ENCODE results near the gene TNPO1.
A peak's percentile ranks its signal among the peaks of the same experiment; 100 is the strongest.

TNPO1 gene

DNA sequence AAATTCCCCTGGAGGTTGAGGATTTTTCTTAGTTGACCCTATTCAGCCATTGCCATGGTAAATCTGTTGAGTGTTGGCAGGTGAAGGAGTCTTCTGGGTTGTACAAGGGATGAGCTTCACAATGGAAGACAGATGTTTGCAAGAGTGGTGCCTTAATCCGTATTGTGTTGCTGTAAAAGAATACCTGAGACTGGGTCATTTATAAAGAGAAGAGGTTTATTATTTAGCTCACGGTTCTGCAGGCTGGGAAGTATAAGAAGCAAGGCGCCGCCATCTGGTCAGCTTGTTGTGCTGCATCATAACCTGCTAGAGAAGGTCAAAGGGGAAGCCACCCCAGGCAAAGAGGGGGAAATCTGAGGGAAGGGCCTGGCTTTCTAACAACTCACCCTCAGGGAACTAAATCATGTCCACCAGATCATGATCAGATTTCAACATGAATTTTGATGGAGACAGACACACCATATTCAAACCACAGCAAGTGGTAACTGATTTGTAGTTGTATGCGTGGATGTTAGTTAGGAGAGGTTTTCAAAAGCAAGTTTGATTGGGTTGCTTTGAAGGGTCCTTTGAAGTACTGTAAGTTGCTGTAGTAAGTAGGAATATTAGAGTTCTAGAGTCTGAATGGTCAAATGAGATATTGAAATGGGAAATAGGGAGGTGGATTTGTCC lies 2.5 kb downstream of the TNPO1 start:
- peak; percentile 65 for DNase-seq

DNA sequence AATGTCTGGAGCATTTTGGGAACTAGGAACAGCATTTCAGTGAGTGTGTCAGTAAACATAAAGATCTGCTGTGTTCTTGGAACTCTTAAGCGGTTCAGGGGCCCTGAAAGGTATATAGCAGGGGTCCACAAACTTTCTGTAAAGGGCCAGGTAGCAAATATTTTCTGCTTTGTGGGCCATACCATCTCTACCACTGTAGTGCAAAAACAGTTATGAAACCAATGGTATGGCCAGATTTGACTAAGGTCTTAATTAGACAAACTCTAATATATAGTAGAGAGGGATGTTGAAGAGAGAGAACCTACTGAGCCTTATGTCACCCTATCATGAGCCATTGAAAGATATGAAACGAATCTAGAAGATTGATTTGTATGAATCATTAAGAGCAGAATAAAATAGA lies 5.3 kb downstream of the TNPO1 start:
- DNase-seq, result no peak

DNA sequence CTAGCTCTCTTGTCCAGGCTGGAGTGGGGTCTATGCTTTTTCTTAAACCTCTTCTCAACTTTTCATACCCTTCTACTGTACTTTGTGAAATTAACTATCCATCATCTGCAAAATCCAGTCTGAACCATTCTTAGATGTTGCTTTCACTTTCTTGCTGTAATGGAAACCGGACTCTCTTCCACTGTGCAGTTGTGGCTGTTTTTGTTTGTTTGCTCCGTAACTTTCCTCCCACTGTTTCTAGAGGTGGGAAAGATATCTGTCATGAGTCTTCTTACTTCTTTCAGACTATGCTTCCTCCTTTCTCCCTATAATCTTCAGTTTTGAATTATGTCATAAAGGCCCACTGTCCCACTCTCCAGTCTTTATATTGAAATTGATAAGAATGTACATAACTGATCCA lies 6.5 kb downstream of the TNPO1 start:
- DNase-seq, result no peak

DNA sequence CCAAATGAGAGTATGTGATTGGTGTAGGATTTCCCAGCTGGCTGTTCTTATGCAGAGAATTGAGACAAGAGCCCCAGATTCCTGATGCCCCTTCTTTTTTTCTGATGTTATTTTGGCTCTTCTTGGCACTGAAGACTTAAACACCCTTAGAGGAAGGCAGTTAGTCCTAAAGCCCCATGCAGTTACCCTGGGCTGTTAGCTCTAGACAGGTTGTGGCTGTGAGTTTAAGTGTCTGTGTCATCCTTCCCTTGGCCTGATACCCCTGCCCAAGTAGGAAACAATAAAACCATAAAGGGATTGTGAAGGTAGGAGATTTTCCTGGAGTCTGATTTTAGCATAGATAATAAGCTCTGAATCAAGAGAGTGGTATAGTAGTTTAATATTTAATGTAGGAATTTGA lies 13.2 kb downstream of the TNPO1 start:
- DNase-seq, result no peak

DNA sequence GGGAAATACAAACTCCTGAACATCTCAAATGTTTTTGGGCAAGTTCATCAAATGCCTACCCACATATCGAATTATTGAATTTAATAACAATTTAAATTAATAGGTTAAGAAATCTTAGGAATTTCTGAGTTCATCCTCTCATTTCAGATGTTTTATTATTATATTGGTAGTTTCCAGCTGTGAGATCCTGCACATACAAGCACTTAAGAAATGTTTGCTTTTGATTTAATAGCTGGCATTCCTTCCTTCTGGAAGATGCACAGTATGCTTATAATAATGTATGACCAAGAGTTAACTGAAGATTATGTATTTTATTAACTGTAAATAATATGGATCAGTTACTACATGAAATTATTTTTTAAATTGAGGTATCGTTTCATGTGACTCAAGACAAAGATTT lies 13.9 kb downstream of the TNPO1 start:
- DNase-seq, result no peak

DNA sequence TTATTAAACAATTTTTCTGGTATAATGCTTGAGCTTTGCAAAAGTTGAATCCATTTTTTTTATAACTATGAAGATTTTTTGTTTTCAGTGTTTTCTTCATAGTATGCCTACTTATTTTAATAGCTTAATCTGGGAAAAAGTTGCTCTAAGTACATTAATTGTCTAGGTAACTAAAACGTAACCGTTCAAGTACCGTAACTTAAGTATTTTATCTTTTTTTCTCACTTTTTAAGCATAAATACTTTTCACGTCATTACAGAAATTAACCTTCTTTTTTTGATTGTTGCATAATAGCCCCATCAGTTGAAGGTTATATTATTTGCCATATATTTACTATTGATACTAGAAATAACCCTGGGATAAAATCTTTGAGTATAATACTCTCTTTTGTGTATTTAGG lies 15.2 kb downstream of the TNPO1 start:
- no peak for DNase-seq

DNA sequence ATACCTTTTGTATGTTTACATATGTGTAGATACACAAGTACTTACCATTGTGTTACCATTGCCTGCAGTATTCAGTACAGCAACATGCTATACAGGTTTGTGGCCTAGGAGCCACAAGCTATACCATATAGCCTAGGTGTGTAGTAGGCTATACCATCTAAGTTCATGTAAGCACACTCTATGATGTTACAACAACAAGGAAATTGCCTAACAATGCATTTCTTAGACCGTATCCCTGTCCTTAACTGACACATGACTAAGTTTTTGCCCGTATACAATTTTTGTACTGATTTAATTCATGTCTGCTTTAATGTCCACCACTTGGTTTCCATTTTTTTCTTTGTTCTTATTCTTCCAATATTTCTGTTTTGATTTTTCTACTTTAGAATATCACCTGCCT lies 18.5 kb downstream of the TNPO1 start:
- no peak for DNase-seq

DNA sequence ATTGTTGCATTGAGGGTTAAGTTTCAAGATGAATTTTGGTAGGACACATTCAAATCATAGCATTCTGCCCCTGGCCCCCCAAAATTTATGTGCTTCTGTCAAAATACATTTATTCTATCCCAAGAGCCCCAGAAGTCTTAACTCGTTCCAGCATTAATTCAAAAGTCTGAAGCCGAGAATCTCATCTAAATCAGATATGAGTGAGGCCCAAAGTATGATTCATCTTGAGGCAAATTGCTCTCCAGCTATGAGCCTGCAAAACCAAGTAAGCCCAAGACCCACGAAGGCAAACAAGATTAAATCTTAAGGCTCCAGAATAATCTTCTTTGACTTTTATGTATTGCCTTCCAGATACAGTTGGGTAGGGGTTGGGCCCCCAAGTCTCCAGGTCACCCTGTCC lies 19.2 kb downstream of the TNPO1 start:
- DNase-seq, result no peak

DNA sequence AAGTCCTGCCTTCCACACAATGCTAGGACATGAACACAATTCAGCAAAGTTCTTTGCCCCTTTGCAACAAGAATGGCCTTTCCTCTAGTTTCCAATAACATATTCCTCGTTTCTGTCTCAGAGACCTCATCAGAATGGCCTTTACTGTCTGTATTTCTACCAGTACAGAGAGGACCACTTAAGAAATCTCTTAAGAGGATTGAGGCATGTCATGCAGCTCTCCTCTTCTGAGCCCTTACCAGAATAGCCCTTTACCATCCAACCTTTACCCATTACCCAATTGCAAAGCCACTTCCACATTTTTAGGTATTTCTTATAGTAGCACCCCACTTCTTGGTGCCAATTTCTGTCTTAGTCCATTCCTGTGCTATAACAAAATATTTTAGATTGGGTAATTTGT lies 20.3 kb downstream of the TNPO1 start:
- DNase-seq, result no peak

DNA sequence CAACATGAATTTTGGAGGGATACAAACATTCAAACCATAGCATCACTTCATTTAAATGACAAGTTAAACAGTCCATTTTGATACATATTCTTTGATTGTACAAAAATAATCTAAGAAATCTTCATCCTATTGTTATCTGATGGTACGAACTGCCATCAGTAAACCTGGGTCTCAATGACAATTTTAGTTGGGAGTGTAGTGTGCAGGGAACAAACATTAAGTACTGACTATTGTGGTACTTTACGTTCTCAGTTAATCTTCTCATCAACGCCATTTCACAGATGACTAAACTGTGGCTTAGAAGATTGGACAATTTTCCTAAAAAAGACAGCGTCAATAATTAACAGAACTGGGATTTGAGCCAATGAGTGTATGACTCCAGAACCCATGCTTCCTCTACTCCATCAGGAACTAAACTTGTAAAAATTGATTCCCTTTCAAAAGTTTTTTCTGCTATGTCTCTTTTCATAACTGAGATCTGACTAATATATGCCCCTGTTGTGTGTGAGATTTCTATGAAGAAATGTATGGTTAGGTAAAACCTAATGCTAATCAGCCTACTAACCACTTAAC lies 21.1 kb downstream of the TNPO1 start:
- DNase-seq, result no peak

DNA sequence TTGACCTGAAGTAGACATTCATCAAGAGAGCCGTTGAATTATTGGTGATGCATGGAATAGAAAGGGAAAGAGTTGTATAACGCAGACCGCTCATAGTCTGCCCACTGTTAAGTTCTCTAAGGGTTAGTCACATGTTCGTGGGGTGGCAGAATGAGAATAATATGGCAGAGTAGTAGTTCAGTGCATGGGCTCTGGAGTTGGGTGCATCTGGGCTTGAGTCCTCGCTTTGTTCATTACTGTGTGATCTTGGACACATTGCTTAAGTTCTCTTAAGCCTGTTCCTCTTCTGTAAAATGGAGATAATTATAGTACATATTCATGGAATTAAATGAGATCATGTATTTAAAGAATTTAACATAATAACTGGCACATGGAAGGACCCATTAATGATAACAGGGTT lies 23.6 kb downstream of the TNPO1 start:
- no peak for DNase-seq

DNA sequence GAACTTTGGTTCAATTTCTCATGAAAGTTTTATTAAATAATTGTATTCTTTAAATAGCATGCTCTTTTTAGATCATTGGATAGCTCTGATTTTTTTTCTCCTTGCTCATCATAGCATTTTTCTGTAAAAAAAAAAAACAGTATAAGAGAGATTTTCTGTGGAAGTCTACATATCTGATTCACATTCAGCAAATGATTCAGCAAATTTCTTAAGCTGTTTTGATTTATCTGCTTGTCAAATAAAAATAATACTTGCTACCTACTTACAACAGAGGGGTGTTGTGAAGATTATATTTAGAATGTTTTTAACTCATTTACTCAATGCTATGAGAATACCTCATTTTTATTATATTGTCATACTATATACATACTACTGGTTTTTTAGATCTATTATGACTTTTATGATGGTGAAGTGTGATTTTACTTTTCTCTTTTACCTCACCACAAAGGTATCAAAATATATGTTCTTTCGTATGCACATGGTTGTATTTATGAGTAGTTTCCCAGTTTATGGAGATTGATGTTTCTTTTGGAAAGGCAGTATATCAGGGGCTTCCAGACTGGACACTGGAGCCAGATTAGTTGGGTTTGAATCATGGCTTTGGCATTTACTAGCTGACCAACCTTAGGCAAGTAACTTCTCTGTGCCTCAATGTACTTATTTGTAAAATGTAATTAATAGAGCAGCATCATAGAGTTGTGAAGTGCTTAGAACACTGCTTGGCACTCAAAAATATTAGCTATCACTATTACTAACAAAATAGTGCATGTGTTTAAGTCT lies 25.5 kb downstream of the TNPO1 start:
- DNase-seq, result no peak

DNA sequence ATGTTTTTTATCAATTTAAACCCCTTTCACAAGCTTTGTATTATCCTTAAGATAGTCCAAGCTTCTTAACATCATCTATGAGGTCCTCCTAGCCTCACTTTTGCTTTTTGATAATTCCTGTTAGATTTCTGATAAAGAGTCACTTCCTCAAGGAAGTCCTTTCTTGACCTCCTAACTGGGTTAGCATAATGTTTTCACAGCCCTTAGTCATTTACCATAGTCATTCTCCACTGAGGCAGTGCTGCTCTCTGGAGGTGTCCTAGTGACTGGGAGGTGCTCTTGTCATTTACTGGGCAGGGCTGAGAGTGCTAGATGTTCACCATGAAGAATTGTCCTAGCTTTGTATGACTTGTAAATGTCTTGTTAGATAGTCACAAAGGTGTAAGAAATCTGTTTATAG lies 26.4 kb downstream of the TNPO1 start:
- DNase-seq, result no peak

DNA sequence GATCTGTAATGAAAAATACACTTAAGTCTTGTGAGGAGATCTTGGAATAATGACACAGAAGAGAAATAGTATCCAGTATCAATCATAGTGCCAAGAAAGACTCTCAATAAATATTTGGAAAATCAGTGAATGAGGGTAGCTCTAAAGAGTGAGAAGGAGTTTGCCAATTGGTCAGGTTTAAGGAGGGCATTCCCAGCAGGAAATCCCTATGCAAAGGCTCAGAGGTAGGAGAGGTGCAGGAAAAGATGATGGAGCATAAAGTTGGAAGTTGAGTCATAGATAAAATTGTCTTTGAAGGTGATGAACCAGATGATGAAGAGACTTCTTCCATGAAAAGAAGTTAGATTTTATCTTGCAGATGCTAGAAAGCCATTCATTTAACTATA lies 27.8 kb downstream of the TNPO1 start:
- DNase-seq, result no peak

DNA sequence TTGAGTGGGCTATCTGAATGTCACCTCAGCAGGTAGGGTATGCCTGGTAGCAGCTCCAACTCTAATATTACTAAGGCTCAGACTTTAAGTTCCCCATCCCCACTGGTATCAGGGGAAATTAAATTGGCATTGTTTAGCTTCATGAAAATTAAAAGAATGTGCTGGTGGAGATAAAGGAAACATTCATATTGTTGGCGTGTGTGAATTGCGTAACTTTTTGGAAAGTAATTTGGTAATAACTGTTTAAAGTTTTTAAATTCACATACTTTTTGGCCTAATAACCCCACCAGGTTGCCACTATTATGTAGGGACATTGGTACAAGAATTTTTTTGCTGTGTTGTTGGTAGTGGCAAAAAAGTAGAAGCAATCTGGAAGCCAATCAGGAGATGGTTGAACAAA lies 29.4 kb downstream of the TNPO1 start:
- no peak for DNase-seq

DNA sequence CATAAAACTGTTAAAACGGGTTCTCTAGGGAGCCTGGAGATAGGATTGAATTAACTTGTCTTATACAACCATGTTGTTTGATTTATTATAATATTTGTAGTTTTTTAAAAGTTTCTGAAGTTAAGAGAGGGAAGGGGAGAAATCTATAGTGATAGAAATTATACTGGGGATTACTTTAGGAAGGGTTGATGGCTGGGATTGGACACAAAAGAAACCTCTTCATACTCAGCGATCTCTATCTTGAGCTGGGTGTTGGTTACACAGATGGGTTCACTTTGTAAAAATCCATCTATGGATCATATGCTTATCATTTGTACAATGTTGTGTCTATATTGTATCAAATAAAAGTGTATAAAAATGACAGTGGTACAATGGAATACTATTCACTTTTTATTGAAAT lies 30.0 kb downstream of the TNPO1 start:
- DNase-seq, result no peak

DNA sequence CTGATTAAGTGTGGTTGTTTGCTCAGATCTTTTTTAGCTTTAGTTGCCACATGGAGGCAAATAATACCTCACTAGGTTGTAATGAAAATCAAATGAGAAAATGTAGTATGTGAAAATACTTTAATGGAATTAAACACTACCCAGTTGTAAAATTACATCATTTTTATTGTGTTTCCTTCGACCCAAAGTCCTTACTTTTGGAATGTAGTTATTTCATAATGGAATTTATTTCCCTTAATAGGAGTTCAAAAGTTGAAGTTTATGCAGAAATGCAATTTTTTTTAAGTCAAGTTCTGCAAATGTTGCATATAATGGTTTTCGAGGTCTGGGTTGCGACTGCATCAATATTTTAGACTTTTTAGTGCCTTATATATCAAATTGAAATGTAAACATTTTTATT lies 31.0 kb downstream of the TNPO1 start:
- DNase-seq, result no peak

DNA sequence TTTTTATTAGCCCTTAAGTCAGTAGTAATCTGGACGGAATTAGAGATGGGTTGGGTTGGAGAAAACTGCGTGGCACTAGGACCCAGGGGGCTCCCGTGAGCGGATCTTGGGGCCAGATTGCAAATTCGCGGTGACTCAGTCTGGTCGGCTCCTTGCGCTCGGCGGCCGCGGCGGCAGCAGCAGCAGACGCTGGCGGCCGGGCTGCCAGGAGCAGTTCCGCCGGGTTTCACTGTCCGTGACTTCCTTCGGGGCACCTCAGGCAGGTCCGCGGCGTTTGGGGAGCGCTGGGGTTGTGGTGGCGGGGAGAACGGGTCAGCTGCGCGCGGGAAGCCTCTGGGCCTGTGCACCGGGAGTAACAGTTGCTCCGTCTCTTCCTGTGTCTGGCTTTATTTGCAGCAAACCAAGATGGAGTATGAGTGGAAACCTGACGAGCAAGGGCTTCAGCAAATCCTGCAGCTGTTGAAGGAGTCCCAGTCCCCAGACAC lies 31.6 kb downstream of the TNPO1 start:
- DNase-seq, result peak; percentile 66

DNA sequence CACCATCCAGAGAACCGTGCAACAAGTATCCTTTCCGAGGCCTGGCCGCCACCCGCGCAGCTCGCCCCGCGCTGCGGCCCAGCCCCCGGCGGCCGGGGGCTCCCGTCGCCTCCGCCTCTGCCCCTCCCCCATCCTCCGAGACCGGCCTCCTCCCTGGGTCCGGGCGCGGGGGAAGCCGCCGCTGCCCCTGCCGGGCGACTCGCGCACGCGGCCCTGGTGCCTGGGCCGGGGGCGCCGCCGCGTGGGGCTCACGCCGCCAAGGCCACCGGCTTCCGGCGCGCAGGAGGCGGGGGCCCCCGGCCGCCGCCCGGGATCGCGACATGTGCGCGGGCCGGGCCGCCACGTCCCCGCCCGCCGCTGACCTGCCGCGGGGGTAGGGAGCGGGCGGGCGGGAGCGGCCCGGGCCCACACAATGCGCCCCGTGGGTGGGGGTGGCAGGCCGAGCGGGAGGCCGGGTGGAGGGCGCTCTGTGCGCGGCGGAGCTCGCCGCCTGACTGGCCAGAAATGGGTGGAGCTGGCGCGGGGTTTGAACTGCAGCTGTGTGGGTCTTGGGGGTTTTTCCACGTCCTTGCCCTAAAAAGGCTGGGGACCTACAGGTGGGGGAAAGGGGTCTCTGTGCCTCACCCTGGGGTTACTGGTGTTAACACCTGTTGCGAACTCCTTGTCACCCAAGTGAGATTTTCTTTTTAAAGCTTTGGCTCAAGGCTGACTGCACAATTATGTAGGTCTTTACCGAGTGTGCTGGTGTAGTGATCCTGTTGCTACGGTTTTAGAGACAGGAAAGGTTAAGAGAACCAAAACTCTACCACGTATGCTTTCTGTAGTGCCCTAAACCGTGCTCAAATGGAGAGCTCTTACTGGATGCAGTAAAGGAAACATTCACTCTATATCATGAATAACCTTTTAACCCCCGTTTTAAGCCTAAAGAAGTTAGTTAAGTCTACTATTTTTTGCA lies 32.3 kb downstream of the TNPO1 start:
- peak; percentile 9 for DNase-seq

DNA sequence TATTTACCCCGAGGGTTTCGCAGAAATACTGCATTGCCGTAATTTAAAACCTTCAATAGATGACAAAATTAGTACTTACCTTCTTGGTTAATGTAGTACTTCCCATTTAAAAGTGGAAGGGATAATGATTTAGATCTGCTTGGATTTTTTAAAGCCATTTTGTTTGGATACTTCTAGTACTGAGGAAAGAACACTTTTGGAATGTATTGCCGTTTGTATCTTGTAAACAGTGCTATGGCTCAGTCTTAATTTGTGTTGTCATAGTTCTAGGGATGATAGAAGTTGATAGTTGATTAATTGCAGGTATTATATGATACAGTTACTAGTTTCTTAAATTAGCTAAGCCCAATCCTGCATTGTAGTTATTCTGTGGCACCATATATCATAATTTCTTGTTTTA lies 33.1 kb downstream of the TNPO1 start:
- no peak for DNase-seq

DNA sequence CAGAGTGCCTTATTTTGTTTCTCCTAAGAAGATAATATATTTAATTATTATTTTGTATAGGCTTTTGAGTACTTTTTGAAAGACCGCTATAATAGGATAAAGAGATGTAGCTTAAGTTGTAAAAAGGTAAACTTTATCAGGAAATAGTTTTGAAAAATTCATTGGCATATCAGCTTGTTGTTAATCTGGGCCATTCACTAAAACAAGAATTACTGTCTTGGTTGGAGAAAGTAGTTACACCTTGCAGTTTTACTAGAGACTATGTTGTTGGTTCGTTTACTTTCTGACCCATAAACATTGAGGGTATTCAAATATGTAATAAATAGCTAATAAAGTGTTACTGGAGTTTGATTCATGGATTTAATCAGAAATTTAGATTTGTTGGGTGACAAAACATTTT lies 33.7 kb downstream of the TNPO1 start:
- no peak for DNase-seq

DNA sequence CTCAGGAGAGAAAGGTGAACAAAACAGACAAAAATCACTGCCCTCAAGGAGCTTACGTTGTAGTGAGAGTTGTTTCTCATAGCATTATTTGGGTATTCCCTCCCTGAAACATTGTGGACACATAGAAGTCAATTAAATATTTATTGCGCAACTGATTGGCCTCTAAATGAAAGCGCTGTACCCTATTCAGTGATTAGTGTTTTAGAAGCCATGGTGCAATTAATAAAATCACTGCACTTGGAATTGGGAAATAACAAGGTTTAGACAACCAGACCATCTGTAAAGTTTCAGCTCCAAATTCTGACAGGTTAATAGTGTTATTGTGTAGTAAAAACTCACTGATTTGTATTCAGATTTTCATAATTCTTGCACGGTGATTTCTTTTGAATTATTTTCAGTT lies 35.9 kb downstream of the TNPO1 start:
- no peak for DNase-seq

DNA sequence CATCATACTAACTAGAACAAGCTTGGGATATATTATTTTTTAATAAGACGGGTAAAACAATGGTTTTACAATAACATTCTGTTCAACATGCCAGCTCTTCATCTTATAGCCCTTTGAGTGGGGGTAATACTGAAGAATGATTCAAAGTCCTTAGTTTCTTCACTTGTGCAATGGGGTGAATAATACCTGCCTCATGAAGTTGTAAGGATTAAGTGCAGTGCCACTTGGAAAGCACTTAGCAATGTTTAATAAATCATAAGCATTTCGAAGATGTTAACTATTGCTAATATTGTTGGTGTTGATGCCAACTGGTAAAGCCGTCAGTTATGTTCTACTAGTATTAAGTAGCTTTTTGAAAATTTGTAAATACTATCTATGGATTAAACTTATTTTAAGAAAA lies 38.0 kb downstream of the TNPO1 start:
- DNase-seq, result no peak
